BJ (cell line): ENCODE results near the gene KIF3A. TPM values are rescaled to one million over a fixed set of nuclear protein-coding genes. Genes with fewer than 3 reads are reported as not detected.
A peak's percentile ranks its signal among the peaks of the same experiment; 100 is the strongest.
"Not testable (repeated sequence)": the region's sequence is repeated elsewhere in the genome, so short reads cannot be mapped to it uniquely, and the experiment has no call there.

Source experiments
- CTCF ChIA-PET: fragments of 350-600 bp; formaldehyde crosslinking; extraction: SDS; loops from one replicate; lab custom pipeline; 2021; ENCODE audit warnings: antibody characterized with exemption, inconsistent platforms; lab: Yijun Ruan, JAX
- POLR2A ChIA-PET: fragments of 300-600 bp; sonication (Branson Sonifier 250); formaldehyde crosslinking; extraction: SDS; loops from one replicate; lab custom pipeline; 2021; ENCODE audit warnings: antibody characterized with exemption; lab: Charles Lee
- DNase-seq: peaks from one replicate; pipeline ENCODE4 v3.0.0-alpha.2; 2011; ENCODE audit warnings: low read depth
- H3K27me3 ChIP-seq: 2 replicates; pipeline ENCODE4 v1.6.0; 2011; ENCODE audit warnings: low read length; ENCODE audit not compliant: control insufficient read depth, insufficient read depth
- H3K36me3 ChIP-seq: 2 replicates; pipeline ENCODE4 v1.5.1; 2011; ENCODE audit warnings: low read length; ENCODE audit not compliant: control insufficient read depth, insufficient read depth
- H3K4me3 ChIP-seq: 2 replicates; pipeline ENCODE4 v1.5.1; 2011; ENCODE audit warnings: low read depth, mild to moderate bottlenecking, control low read depth, low read length
- CTCF ChIP-seq: IDR thresholded peaks from 2 replicates; pipeline ENCODE4 v1.5.1; 2011; ENCODE audit warnings: low read depth, mild to moderate bottlenecking, control low read depth, inconsistent platforms, low read length, moderate library complexity; ENCODE audit not compliant: insufficient read depth
- polyA plus RNA-seq: library from polyadenylated mRNA; depleted of rRNA; stranded (reverse); fragments of >200 nt; gene quantifications from 2 replicates; pipeline ENCODE4 v1.2.3, GENCODE V29; 2011

Gene KIF3A
- polyA plus RNA-seq, 1 experiment: 2.9 TPM

GRCh38 chr5:132714456-132715307, 22.7 kb downstream of the KIF3A start:
- Histone ChIP-seq H3K4me3 (no peak overlapping the region), H3K27me3 (no peaks in the 10 kb centered on the region), H3K36me3 (no peaks in the 10 kb centered on the region)
- ChIA-PET POLR2A (no interaction called here), CTCF (interaction anchor here (0.6 to 1.9 kb wide), 12 partner anchors 9 to 114 kb away, joined by 3 to 7 read pairs (median 3); partner anchors contain the start of gene IL13)
- TF ChIP-seq CTCF: peak; percentile 33; the same call in 1 of the 2 replicates
- no peak for DNase-seq

- DNase-seq: no peak
- Histone ChIP-seq H3K27me3 (no peaks in the 10 kb centered on the region), H3K4me3 (no peak overlapping the region), H3K36me3 (no peaks in the 10 kb centered on the region)
- no peak for TF ChIP-seq CTCF
- POLR2A ChIA-PET: interaction anchor here (0.7 kb wide), 1 partner anchor 449 kb away, joined by 4 read pairs; no protein-coding TSS in a partner anchor
- CTCF ChIA-PET: interaction anchor here (1.1 to 1.2 kb wide), 3 partner anchors 11 to 121 kb away, joined by 3 to 5 read pairs (median 3); no protein-coding TSS in a partner anchor
These were observed 28.7 kb downstream of the KIF3A start for GRCh38 chr5:132708645-132709044.

GRCh38 chr5:132704875-132705274, 32.5 kb downstream of the KIF3A start:
- DNase-seq: no peak
- no peaks in the 10 kb centered on the region for H3K27me3 ChIP-seq
- TF ChIP-seq CTCF: no peak
- ChIA-PET POLR2A (no interaction called here), CTCF (interaction anchor here (1.0 to 1.2 kb wide), 2 partner anchors 15 to 177 kb away, joined by 3 to 4 read pairs; no protein-coding TSS in a partner anchor)
- no peaks in the 10 kb centered on the region for H3K36me3 ChIP-seq
- H3K4me3 ChIP-seq: no peak overlapping the region

- H3K36me3 ChIP-seq: no peaks in the 10 kb centered on the region
- no peak for TF ChIP-seq CTCF
- H3K4me3 ChIP-seq: no peak overlapping the region
- CTCF ChIA-PET: no interaction called here
- no peaks in the 10 kb centered on the region for H3K27me3 ChIP-seq
- DNase-seq: no peak
- POLR2A ChIA-PET: no interaction called here
These were observed 41.4 kb downstream of the KIF3A start for GRCh38 chr5:132695956-132696355.

- H3K4me3 ChIP-seq: no peak overlapping the region
- no peaks in the 10 kb centered on the region for H3K36me3 ChIP-seq
- DNase-seq: no peak
- H3K27me3 ChIP-seq: no peaks in the 10 kb centered on the region
- CTCF ChIA-PET: no interaction called here
- POLR2A ChIA-PET: no interaction called here
- TF ChIP-seq CTCF: no peak
These were observed 44.7 kb downstream of the KIF3A start for GRCh38 chr5:132692632-132692967.

- CTCF ChIA-PET: interaction anchor here (0.6 to 0.7 kb wide), 2 partner anchors 281 to 1579 kb away, joined by 3 read pairs; no protein-coding TSS in a partner anchor
- H3K36me3 ChIP-seq, H3K27me3 ChIP-seq, DNase-seq, H3K4me3 ChIP-seq, POLR2A ChIA-PET: not testable (repeated sequence)
These were observed 45.4 kb downstream of the KIF3A start for GRCh38 chr5:132691755-132692631.
